GM20431 (cell line): Measurements from ENCODE around the gene NPTX1.

Experiments used
- in situ Hi-C: fragments of 300-500 bp; cut with MseI, MboI; formaldehyde crosslinking; loops from one replicate; pipeline ENCODE4 v1.15.0; 2020; ENCODE audit warnings: low sequenced_read_pairs; ENCODE audit not compliant: unreplicated experiment

NPTX1 gene

GRCh38 chr17:80447790-80448189, 28.6 kb downstream of the NPTX1 start:
- in situ Hi-C loops = no loop called here

- in situ Hi-C loops = no loop called here
Measured at GRCh38 chr17:80446645-80447405, 29.6 kb downstream of the NPTX1 start.

GRCh38 chr17:80445726-80446110, 30.7 kb downstream of the NPTX1 start:
- in situ Hi-C loops = no loop called here

GRCh38 chr17:80445007-80445725, 31.2 kb downstream of the NPTX1 start:
- in situ Hi-C loops = no loop called here

GRCh38 chr17:80444644-80444979, 31.8 kb downstream of the NPTX1 start:
- in situ Hi-C loops = no loop called here

GRCh38 chr17:80443916-80444643, 32.3 kb downstream of the NPTX1 start:
- in situ Hi-C loops = no loop called here

- in situ Hi-C loops = no loop called here
Measured at GRCh38 chr17:80443498-80443897, 32.9 kb downstream of the NPTX1 start.

GRCh38 chr17:80442764-80443163, 33.6 kb downstream of the NPTX1 start:
- in situ Hi-C loops = no loop called here

- in situ Hi-C loops = no loop called here
Measured at GRCh38 chr17:80442323-80442659, 34.1 kb downstream of the NPTX1 start.

- in situ Hi-C loops = no loop called here
Measured at GRCh38 chr17:80441598-80442322, 34.6 kb downstream of the NPTX1 start.

GRCh38 chr17:80441133-80441578, 35.3 kb downstream of the NPTX1 start:
- in situ Hi-C loops = no loop called here

- in situ Hi-C loops = no loop called here
Measured at GRCh38 chr17:80439499-80439898, 36.9 kb downstream of the NPTX1 start.

- in situ Hi-C loops = no loop called here
Measured at GRCh38 chr17:80438806-80439205, 37.6 kb downstream of the NPTX1 start.

GRCh38 chr17:80437532-80437931, 38.9 kb downstream of the NPTX1 start:
- in situ Hi-C loops = no loop called here

- in situ Hi-C loops = no loop called here
Measured at GRCh38 chr17:80433916-80434666, 42.3 kb downstream of the NPTX1 start.

- in situ Hi-C loops = no loop called here
Measured at GRCh38 chr17:80432961-80433550, 43.4 kb downstream of the NPTX1 start.

- in situ Hi-C loops = no loop called here
Measured at GRCh38 chr17:80432350-80432955, 44.0 kb downstream of the NPTX1 start.

- in situ Hi-C loops = no loop called here
Measured at GRCh38 chr17:80431246-80432195, 44.9 kb downstream of the NPTX1 start.
